Left cardiac atrium (tissue), 4 donors: ENCODE results near the gene ICOS. TPM values are rescaled to one million over a fixed set of nuclear protein-coding genes. Genes with fewer than 3 reads are reported as not detected.
"Not testable (repeated sequence)": the region's sequence is repeated elsewhere in the genome, so short reads cannot be mapped to it uniquely, and the experiment has no call there.

ENCODE experiments used
- ATAC-seq, 2 donors: fragments of 200-7000 bp; cut with Tn5 transposase; one replicate each; pipeline ENCODE4 v1.9.1; 2020; ENCODE audit warnings: mild to moderate bottlenecking in 2 of 2, moderate library complexity in 2 of 2
- DNase-seq: peaks from one replicate; pipeline ENCODE4 v3.0.0-alpha.2; 2020
- intact Hi-C, 2 donors: fragments of 100-400 bp; cut with DNase I; formaldehyde crosslinking; loops; one replicate each; pipeline versions ENCODE4 v1.14.1 to v1.15.1; 2022 to 2023
- total RNA-seq, 2 donors: library from RNA; stranded (reverse); fragmentation: NEBNext Ultra II Directional; extraction: Animal tissue kit (Norgen Biotek cat#: 25700); gene quantifications; one replicate each; pipeline ENCODE4 v1.2.1, GENCODE V29; 2021
- donor health status: DM: no; HTN: yes; CAD: no.
- donor health status: DM: no; HTN: yes; CAD: no; lungs with severe emphysema.
- donor health status: DM: yes; HTN: yes; CAD: no.
- donor health status: Dilated cardiomyopathy.

Gene ICOS
- total RNA-seq, 2 donors from 2014 or later = 0.09 TPM; not detected in 1

DNA sequence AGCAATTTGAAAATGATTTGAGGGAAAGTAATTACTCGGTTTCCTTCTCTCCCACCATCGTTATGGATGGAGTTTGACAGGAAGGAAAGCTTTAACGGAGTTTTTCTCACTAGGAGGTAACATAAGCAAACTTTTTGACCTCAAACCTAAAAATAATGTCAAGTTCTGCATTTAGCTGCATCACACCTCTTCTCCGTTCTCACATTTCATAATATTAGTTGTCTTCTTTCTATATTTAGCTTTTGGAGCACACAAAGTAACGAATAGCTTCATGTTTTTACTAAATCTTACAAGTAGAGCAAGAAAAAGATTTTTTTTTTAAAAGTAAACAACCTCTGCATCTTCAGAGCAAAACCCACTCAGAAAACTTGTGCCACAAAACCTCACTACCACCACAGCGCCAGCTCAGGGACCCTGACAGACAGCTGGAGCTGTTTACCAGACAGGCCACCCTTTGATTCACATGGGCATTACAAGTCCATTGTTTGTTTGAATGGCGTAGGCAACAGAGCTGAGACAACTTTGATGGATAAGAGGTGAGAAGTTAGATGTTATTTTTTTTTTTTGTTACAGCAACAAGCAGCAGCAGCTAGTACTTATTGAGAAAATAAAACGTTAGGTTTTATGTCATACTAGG is 21.9 kb upstream of the ICOS start:
- no peak for DNase-seq
- intact Hi-C loops = loop anchor here in 1 of 2 donors (10.0 kb wide), 1 partner anchor 430 kb away; no protein-coding TSS in a partner anchor
- ATAC-seq = no peak

DNA sequence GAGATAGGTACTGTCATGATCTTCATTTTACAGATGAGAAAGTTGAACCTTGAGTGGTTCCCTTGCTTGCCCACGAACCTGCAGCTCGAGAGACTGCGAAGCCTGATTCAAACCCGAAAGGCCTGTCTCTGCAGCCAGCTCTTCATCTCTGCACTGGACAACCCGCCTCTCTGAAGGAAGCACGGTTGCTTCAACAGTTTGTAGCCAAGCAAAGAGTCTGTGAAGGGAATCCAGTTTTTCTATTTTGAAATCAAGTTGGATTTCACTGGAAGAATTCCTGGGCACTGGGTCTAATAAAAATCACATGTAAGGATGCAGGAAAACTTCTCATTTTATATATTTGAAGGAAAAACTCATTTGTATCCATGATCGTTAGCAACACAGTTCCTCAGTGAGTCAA is 21.3 kb upstream of the ICOS start:
- DNase-seq (no peak), ATAC-seq (peak in 1 of 2 donors; percentile 48)
- intact Hi-C loops = loop anchor here in 1 of 2 donors (10.0 kb wide), 1 partner anchor 430 kb away; no protein-coding TSS in a partner anchor

DNA sequence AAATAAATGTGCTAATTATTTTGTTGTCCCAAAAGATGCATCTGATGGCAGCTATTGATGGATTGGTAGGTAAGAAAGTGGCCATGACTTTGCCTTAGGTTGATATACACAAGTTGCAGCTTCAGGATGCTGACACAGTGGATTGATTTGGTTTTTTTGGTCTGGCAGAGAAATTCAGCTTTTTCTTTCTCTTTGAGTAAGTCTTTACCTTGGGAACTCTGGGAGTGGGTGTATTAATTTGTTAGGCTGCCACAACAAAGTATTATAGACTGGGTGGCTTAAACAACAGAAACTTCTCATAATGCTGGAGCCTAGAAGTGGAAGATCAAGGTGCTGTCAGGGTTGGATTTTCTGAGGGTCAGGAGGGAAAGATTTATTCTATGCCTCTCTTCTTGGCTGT is 19.8 kb upstream of the ICOS start:
- intact Hi-C loops = loop anchor here in 1 of 2 donors (10.0 kb wide), 1 partner anchor 432 kb away; no protein-coding TSS in a partner anchor
- ATAC-seq (no peak), DNase-seq (no peak)

DNA sequence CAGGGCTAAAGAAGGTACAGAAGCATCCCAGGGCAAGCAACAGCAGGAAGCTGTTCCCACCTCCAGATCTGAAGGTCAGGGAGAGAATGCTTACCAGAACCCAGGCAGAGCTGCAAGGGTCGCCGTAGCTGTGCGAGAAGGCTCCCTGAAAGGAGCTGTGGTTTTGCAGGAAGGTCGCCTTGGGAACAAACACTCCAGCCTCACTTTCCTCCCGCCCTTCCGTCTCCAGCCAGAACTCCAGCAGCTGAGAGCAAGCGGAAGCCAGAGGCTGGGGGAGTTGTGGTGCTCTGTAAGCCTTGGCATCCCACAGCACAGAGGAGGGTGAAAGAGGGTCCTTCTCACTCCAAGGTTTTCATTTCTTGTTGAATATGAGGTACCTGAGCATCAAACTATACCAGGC is 18.3 kb upstream of the ICOS start:
- DNase-seq = no peak
- intact Hi-C loops = loop anchor here in 1 of 2 donors (10.0 kb wide), 1 partner anchor 433 kb away; no protein-coding TSS in a partner anchor
- ATAC-seq = peak in 1 of 2 donors; percentile 47

DNA sequence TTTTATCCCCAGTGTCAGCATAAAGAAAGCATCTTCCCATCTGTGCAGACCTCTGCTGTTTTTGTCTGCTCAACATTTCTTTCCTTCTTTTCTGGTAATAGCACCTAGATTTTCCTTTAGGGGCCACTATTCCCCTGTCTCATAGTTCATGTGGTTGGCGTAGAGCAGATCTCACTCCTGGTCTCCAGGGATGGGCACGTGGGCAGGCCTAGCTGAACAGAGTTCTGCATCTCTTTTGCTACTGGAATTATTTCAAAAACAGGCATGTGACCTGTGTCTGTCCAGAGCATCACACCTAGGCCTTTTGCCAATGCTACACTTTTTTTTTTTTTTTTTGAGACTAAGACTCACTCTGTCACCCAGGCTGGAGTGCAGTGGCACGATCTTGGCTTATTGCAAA is 17.7 kb upstream of the ICOS start:
- no peak for DNase-seq
- intact Hi-C loops = loop anchor here in 1 of 2 donors (10.0 kb wide), 1 partner anchor 434 kb away; no protein-coding TSS in a partner anchor
- ATAC-seq = peak; percentile 44 to 76

DNA sequence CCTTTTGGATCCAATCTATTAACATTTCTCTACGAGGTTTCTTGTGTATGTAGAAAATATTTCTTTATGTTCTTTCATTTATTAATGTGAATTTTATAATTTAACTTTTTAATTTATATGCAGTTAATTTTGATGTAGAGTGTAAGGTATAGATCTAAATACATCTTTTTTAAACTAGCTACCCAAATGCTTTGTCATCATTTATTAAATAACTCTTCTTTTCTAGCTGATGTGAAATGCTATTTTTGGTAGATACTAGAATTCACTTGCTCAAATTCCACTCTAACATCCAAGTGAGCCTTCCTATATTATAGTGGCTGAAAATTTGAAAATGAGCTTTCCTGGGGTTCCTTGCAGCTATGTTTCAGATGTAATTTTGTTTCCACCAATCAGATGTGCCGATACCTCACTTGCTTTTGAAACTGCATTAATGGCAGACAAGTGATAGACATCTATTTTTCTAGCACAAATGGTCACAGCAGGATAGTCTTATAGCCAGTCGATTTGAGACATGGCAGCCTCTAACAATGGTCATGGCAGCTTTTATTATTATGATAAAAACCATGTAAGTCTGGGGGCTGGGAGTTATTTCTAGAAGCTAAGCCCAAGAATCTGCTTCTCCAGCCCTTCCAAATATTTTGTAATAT is 10.9 kb upstream of the ICOS start:
- intact Hi-C loops = no loop called here
- DNase-seq = no peak
- no peak for ATAC-seq

DNA sequence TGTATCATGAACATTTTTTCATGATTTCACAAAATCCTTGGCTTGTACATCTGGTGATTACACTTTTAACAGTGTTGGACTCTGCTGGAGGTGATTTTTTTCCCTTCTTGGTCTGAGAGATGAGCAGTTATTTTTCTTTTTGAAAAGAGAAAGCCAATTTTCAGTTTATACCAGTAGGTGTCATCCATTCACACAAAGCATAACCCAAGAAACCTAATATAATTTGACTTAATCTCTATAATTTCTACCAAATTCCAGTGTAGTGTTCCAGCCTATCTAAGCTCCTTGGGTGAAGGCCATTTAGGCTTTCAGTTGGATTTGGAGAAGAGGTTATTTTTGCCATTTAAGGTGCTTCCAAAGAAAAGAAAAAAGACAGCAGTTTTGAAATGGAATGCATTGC is 7.7 kb upstream of the ICOS start:
- intact Hi-C loops = no loop called here
- ATAC-seq (no peak), DNase-seq (no peak)

DNA sequence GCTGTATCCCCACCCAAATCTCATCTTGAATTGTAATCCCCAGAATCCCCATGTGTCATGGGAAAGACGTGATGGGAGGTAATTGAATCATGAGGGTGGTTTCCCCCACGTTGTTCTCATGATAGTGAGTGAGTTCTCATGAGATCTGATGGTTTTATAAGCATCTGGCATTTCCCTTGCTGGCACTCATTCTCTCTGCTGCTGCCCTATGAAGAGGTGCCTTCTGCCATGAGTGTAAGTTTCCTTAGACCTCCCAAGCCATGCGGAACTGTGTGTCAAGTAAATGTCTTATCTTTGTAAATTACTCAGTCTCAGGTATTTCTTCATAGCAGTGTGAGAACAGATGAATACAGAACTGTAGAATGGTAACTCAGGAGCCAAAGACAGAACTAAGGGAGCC is 5.3 kb upstream of the ICOS start:
- ATAC-seq, intact Hi-C loops, DNase-seq: not testable (repeated sequence)

DNA sequence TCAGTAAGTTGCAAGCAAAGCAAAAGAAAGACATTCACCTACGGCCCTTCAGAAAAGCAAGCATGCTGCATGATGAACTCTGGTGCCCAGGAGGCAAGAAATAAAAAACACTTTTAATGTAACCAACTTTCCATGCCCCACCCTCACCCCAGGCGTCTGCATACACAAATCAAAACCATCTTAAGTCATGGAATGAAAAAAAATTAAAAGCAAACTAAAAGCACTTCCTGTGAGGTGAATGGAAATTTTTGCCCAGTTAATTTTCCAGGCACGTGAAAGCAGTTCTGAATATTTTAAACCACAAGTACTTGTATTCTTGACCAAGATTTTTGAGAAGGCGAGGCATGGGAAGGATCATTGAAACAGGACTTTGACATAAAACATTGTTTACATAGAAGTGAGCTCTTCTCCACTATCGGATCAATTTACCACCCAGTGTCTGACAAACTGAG is 2.5 kb upstream of the ICOS start:
- ATAC-seq = no peak
- intact Hi-C loops = no loop called here
- no peak for DNase-seq

DNA sequence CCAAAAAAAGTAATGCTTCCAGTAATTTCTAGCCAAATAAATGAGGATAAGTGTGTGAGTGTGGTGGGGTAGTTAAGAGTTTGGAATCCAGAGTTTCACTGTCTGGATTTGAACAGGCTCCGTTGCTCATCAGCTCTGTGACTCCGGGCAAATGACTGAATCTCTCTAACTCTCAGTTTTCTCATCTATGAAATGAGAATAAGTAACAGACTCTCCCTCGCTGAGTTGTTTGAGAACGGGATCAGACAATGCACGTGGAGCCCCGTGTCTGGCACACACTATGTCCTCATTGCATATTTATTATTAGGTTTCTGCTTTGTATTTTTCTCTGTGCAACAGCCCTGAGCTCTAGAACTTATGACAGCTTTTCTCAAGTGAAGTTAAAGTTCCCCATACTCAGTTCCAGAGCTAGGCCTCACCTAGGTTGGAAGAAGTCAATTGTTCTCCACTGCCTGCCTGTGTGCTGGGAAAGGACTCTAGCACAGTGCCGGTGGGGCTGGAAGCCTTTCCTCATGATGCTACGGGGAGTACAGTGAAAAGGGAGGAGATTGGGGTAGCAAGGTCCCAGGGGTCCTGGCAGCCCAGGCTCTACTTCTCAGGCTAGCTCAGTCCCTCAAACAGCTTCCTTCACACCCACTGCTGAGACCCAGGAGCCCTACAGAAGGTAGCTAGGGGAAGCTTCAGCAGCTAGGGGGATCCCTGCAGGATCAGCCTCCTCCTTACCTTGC is 1.7 kb upstream of the ICOS start:
- intact Hi-C loops = no loop called here
- ATAC-seq = no peak
- DNase-seq = no peak

DNA sequence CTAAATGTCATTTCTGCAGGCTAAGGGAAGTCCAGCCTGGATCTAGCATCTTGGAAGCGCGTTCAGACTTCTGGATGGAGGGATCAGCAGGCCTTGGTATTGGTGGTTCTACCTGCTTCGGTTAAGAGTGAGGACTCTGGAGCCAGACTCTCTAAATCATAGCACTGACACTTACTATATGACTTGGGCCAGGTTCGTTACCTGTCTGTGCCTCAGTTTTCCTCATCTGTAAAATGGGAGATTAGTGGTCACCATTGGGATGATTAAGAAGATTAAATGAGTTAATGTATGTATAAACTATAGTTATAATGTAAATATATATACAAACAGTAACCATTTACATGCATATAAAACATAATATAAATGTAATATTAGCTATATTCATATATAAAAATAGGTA is 995 bp upstream of the ICOS start:
- ATAC-seq (no peak), DNase-seq (no peak)
- intact Hi-C loops = no loop called here

DNA sequence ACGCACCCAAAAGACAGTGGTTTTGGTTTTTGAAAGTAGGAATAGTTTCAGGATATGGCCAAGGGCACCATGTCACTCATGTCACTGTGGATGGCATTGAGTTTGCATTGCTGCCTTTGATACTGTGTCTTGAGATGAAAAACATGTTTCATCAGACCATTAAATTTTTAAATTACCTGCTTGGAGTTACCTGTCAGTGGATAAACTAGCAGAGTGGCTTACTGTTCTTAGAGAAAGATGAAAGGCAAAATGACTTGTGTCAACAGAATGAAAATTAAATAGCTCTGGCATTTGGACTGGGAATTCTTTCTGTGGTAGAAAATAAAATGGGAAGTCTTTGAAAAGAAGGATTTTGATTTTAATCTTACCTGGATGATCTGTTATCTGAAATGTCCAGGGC is 386 bp downstream of the ICOS start:
- DNase-seq (no peak), ATAC-seq (no peak)
- intact Hi-C loops = no loop called here

DNA sequence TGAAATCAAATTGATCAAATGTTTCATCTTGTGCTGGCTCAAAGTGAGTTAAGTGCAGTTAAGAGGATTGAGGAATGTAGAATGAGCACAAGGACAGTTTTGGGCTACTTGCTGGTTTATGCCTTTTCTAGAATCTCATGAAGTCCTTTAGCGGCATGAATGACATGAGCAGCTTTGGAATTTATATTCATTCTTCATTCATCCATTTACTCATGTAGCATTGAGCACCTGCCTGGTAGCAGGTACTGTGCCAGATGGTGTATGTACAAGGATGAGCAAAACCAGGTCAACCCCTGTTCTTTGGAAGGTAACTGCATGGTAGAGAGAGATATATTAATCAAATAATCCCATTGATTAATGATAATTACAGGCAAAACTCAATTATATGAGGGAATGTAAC is 1.2 kb downstream of the ICOS start:
- DNase-seq (no peak), ATAC-seq (no peak)
- intact Hi-C loops = no loop called here

DNA sequence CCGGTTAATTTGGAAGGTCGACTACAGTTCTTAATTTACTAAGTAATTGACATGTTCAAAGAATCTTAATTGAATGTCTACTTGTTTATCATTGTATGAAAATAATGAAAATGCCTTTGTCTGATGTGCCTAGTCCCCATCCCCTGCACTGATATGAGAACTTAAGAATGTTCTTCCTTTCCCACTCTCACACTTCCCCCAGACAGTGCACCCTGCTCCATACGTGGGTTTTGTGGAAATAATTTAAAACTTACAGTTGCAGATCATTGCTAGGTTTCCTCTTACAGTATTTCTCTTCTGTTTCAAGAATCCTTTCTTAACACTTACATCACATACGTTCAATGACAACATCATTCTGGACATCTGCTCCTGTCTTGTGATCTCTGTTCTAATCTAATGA is 3.5 kb downstream of the ICOS start:
- DNase-seq (no peak), ATAC-seq (no peak)
- intact Hi-C loops = no loop called here

DNA sequence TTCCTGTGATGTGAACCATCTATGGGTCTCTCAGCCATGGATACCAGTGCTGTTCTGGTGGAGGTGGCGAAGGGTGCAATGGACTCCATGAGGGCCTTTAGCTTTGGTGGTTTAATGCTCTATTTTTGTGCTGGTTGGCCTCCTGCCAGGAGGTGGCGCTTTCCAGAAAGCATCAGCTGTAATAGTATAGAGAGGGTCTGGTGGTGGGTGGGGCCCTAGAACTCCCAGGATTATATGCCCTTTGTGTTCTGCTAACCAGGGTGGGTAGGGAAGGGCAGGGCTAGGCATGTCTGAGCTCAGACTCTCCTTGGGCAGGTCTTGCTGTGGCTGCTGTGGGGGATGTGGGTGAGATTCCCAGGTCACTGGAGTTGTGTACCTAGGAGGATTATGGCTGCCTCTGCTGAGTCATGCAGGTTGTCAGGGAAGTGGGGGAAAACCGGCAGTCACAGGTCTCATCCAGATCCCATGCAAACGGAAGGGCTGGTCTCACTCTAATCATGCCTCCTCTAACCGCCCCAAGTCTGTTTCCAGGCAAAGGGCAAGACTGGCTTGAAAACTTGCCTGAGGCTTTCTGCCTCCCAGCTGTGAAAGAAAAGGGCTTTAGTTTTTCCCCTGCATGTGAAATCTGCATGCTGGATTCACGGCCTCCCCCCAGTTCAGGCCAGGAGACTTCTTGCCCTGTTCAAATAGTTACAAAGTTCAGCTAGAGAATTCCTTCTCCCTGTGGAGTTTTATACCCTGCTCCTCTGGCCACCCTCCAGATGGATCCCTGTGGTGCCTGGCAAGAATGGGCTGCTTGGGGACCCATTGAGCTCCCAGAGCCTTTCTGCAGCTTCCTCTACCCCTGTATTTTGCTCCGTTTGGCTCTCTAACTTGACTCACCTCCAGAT is 7.2 kb downstream of the ICOS start:
- intact Hi-C loops, DNase-seq: not testable (repeated sequence)
- ATAC-seq = peak in 1 of 2 donors; percentile 59

DNA sequence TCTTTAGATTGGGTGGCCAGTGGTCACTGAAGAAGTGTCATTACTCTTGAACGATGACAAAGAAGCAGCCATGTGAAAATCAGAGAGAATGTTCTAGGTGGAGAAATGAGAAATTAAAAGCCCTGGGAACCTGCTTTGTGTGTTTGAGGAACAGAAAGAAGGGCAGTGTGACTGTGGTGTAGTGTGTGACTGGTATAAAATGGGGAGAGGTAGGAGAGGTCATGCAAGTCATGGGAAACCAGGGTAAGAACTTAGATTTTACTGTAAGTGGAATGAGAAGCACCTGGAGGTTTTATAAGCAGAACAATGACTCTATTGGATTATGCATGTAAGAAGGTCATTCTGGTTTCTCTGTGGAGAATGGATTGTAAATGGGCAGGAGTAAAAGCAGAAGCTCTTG is 12.2 kb downstream of the ICOS start:
- intact Hi-C loops = no loop called here
- no peak for DNase-seq
- ATAC-seq = no peak

DNA sequence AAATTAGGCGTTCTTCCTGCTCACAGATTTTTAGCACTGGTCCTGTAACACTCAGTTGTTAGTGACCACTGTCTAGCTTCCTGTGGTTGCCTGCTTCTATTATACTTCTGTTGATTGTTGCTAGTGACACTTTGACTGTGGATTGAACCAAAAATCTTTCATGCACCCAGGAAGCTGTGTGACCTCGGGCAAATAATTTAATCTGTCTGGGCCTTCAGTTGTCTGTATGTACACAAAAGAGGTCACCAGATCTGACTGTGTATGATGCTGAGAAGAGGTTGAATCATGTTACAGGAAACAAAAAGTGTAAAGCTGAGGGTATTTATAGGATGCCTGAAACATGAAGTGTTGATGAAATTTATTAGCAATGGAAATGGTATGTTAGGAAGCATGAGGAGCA is 12.7 kb downstream of the ICOS start:
- intact Hi-C loops = no loop called here
- ATAC-seq = no peak
- DNase-seq = no peak

DNA sequence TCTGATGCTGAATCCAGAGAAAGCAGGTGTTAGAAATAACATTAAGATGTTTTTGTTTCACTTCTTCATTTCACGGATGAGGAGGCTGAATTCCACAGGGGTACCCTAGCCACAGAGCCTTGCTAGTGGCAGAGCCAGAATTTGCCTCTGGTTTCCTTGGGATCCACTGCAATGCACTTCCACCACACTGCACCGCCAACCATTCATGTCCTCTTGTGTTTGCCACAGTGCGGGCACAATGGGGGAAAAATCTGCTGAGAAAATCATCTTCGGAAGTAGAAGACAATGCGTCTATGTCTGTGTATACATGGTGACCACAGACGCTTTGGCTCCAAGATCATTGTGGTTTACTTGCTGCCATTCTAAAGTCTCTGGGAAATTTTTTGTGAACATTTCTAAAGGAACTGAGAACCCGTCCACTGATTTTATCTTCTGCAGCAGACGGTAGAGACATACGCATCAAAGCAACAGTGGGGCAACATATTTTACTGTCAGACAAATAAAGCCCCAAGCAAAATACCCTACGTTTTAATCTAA is 14.9 kb downstream of the ICOS start:
- DNase-seq = no peak
- no peak for ATAC-seq
- intact Hi-C loops = no loop called here

DNA sequence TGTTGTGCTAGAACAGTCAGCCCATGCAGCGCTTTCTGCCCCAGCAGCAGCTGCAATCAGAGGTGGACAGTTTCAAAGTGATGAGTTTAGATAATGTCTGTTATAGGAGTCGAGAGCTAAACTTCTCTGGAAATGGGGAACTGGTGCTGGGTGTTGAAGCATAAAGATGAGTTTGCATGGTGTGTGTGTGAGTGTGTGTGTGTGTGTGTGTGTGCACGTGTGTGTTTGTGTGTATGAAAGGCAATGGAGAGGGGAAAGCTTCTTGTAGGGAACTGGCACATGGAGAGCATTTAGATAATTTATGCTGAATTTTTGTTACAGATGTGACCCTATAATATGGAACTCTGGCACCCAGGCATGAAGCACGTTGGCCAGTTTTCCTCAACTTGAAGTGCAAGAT is 22.7 kb downstream of the ICOS start:
- intact Hi-C loops = no loop called here
- ATAC-seq = no peak
- no peak for DNase-seq
